NCI-H2227 (cell line): Measurements from ENCODE around the gene LEKR1.
"Not testable (repeated sequence)": the region's sequence is repeated elsewhere in the genome, so short reads cannot be mapped to it uniquely, and the experiment has no call there.

ENCODE experiments used
- DNase-seq: peaks from one replicate; lab custom pipeline; 2025; ENCODE audit not compliant: unreplicated experiment; lab: John Stamatoyannopoulos, UW

Gene LEKR1

GRCh38 chr3:156826144-156826895, at the start of gene LEKR1:
LEKR1 (plus strand) TSS chr3:156826353; CDS start chr3:156829330, 2,977 bp downstream.
- peak; percentile 89 for DNase-seq

- no peak for DNase-seq
Observed at GRCh38 chr3:156776871-156777270, 49.3 kb upstream of the LEKR1 start.

- DNase-seq, result no peak
Observed at GRCh38 chr3:156781310-156782230, 44.6 kb upstream of the LEKR1 start.

- DNase-seq, result no peak
Observed at GRCh38 chr3:156782319-156782718, 43.8 kb upstream of the LEKR1 start.

GRCh38 chr3:156782921-156783320, 43.2 kb upstream of the LEKR1 start:
- DNase-seq, result no peak

GRCh38 chr3:156787001-156787400, 39.2 kb upstream of the LEKR1 start:
- DNase-seq, result no peak

GRCh38 chr3:156787926-156788663, 38.1 kb upstream of the LEKR1 start:
- no peak for DNase-seq

GRCh38 chr3:156788846-156789245, 37.3 kb upstream of the LEKR1 start:
- DNase-seq, result no peak

GRCh38 chr3:156790156-156790555, 36.0 kb upstream of the LEKR1 start:
- DNase-seq, result no peak

- no peak for DNase-seq
Observed at GRCh38 chr3:156792114-156792513, 34.0 kb upstream of the LEKR1 start.

- no peak for DNase-seq
Observed at GRCh38 chr3:156792536-156792935, 33.6 kb upstream of the LEKR1 start.

GRCh38 chr3:156792945-156793344, 33.2 kb upstream of the LEKR1 start:
- no peak for DNase-seq

- no peak for DNase-seq
Observed at GRCh38 chr3:156793400-156793799, 32.8 kb upstream of the LEKR1 start.

- DNase-seq, result peak; percentile 8
Observed at GRCh38 chr3:156793851-156794250, 32.3 kb upstream of the LEKR1 start.

GRCh38 chr3:156795890-156796481, 30.2 kb upstream of the LEKR1 start:
- DNase-seq, result no peak

- no peak for DNase-seq
Observed at GRCh38 chr3:156797368-156797767, 28.8 kb upstream of the LEKR1 start.

GRCh38 chr3:156800287-156800686, 25.9 kb upstream of the LEKR1 start:
- DNase-seq, result not testable (repeated sequence)

- DNase-seq, result no peak
Observed at GRCh38 chr3:156801746-156802145, 24.4 kb upstream of the LEKR1 start.

- no peak for DNase-seq
Observed at GRCh38 chr3:156802821-156803606, 23.1 kb upstream of the LEKR1 start.
